ENCODE results near the gene KRT74. TPM values are rescaled to one million over a fixed set of nuclear protein-coding genes. Genes with fewer than 3 reads are reported as not detected.

Gene KRT74
- total and polyA plus RNA-seq, 9 of the 15 experiments (the other 6 are each of a cell fraction or from before 2014, with no cell fraction given), result not detected

DNA sequence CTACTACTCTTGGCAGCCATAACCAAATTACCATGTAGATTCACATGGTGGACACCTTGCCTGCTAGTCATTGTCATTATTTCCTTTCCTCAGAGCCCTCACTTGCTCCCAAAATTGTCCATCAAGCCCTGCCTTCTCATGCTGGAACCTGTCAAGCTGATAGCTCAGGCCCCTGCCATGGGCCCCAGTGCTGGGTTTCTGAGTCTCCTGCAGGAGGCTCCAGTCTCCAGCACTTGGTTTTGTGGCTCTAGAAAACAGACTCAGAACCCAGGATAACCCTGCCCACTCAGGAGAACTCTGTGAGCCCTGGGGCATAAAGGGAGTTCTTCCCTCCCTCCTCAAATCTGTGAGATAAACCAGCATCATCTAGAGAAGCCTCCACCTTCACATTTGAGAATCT, 31.5 kb downstream of the KRT74 start:
- no peaks in the 10 kb centered on the region for H3K4me1 ChIP-seq (replicated peaks in 1 of 2; ENCODE audit: control insufficient read depth in 2 of 2, insufficient read depth in 2 of 2, low read length in 2 of 2)
- TF ChIP-seq, protein P1, sequence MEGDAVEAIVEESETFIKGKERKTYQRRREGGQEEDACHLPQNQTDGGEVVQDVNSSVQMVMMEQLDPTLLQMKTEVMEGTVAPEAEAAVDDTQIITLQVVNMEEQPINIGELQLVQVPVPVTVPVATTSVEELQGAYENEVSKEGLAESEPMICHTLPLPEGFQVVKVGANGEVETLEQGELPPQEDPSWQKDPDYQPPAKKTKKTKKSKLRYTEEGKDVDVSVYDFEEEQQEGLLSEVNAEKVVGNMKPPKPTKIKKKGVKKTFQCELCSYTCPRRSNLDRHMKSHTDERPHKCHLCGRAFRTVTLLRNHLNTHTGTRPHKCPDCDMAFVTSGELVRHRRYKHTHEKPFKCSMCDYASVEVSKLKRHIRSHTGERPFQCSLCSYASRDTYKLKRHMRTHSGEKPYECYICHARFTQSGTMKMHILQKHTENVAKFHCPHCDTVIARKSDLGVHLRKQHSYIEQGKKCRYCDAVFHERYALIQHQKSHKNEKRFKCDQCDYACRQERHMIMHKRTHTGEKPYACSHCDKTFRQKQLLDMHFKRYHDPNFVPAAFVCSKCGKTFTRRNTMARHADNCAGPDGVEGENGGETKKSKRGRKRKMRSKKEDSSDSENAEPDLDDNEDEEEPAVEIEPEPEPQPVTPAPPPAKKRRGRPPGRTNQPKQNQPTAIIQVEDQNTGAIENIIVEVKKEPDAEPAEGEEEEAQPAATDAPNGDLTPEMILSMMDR (IDR thresholded peaks at IDR 0.05 in 2 of 3, conservative IDR thresholded peaks at IDR 0.05 in 1 of 3; ENCODE audit: insufficient read depth in 2 of 3, low read depth in 1 of 3, low read length in 3 of 3), result peak in 2 of 3 experiments; percentile 15 to 28; a peak in 3 of 6 replicates
- TF ChIP-seq ELF2 (CRISPR knock-in tag; IDR thresholded peaks at IDR 0.05) (no peak), RAD21 (CRISPR knock-in tag; conservative IDR thresholded peaks at IDR 0.05 in 1 of 2, IDR thresholded peaks at IDR 0.05 in 1 of 2) (0 out of 4 replicates have a peak, but pooled peaks of 1 of the 2 experiments have one; percentile 23), NRF1 (conservative IDR thresholded peaks at IDR 0.05 in 1 of 2, IDR thresholded peaks at IDR 0.05 in 1 of 2) (no peak)
- ChIA-PET POLR2A (no interaction called here), CTCF (ENCODE audit: low intra/inter-chr PET ratio) (no interaction called here)
- H3K9me3 ChIP-seq (replicated peaks; ENCODE audit: control insufficient read depth, insufficient read depth, low read depth, low read length), result no peaks in the 10 kb centered on the region
- DNase-seq (ENCODE audit: extremely low read depth in 1 of 4, low spot score in 3 of 4) (no peak), ATAC-seq (no peak), FAIRE-seq (no peak)
- peaks cover 2% of the 10 kb centered on the region; the same call in 1 of the 2 replicates for H4K20me1 ChIP-seq (replicated peaks; ENCODE audit: control insufficient read depth, insufficient read depth, low read length)
- H3K27ac ChIP-seq (ENCODE audit: extremely low read depth, low read depth, low read length), result no peak overlapping the region
- no peaks in the 10 kb centered on the region for H3K36me3 ChIP-seq (ENCODE audit: control insufficient read depth, insufficient read depth, low read length)
- BruUV-seq (replicated peaks), result no TSS peak
- no peak overlapping the region for H3K4me3 ChIP-seq
- no peaks in the 10 kb centered on the region for H3K9me1 ChIP-seq (ENCODE audit: control insufficient read depth, insufficient read depth, low read length)
- intact Hi-C loops (cut with micrococcal nuclease), result no loop called here
- H3K79me2 ChIP-seq (ENCODE audit: control insufficient read depth, insufficient read depth, low read length), result no peaks in the 10 kb centered on the region
- no peak overlapping the region for H2AFZ ChIP-seq (ENCODE audit: low read depth, low read length)
- no peak overlapping the region for H3K4me2 ChIP-seq (ENCODE audit: insufficient read depth, low read length)
- H3K27me3 ChIP-seq (ENCODE audit: control insufficient read depth in 2 of 2, insufficient read depth in 2 of 2, low read length in 2 of 2), result peaks cover 3 to 27% of the 10 kb centered on the region in 2 experiments; a peak in 2 of 5 replicates
- no peak overlapping the region for H3K9ac ChIP-seq (ENCODE audit: insufficient read depth in 1 of 2, low read depth in 2 of 2, low read length in 2 of 2)
- in situ Hi-C loops (cut with MboI), result no loop called here
